KG1 (cell line): ENCODE data around the gene PSAPL1.

Source experiments
- DNase-seq: peaks from one replicate; lab custom pipeline; 2025; lab: John Stamatoyannopoulos, UW

PSAPL1 gene, protein sequence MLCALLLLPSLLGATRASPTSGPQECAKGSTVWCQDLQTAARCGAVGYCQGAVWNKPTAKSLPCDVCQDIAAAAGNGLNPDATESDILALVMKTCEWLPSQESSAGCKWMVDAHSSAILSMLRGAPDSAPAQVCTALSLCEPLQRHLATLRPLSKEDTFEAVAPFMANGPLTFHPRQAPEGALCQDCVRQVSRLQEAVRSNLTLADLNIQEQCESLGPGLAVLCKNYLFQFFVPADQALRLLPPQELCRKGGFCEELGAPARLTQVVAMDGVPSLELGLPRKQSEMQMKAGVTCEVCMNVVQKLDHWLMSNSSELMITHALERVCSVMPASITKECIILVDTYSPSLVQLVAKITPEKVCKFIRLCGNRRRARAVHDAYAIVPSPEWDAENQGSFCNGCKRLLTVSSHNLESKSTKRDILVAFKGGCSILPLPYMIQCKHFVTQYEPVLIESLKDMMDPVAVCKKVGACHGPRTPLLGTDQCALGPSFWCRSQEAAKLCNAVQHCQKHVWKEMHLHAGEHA

DNA sequence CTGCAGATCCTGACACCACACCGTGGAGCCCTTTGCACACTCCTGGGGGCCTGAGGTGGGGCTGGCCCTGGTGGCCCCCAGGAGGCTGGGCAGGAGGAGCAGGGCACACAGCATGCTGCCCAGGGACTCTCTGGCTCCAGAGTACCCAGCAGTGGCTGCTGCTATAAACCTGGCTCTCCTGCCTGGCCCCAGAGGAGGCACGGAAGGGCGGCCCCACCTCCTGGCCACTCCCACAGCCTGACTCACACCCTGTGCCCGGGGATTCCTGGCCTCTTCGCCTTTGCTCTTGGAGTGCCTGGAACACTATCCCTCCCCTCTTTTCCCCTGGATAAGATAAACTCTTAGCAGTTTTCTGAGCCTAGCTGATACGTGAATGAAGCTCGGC lies at the start of gene PSAPL1:
PSAPL1 (minus strand) TSS at position 165 of the 385 bp plus-strand sequence; CDS start at position 114, 51 bp downstream.
- DNase-seq: no peak

DNA sequence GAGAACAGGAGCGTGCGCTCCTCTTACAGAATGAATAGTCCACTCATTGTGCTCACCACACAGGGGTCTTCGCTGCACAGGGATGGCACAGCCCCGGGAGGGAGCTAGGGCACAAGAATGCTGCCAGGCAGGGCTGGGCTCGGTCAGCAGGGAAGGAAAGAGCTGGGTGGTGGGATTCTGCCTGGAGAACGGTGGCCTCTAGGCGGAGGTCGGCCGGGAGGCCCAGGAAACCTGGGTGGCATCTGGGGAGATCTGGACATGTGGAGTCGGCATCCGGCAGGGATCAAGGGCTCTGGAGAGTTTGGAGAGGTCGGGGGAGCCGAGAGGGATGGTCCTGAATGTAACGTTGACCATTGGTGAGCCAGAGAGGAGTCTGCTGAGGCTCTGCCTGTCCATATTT lies 46.5 kb upstream of the PSAPL1 start:
- DNase-seq: no peak

DNA sequence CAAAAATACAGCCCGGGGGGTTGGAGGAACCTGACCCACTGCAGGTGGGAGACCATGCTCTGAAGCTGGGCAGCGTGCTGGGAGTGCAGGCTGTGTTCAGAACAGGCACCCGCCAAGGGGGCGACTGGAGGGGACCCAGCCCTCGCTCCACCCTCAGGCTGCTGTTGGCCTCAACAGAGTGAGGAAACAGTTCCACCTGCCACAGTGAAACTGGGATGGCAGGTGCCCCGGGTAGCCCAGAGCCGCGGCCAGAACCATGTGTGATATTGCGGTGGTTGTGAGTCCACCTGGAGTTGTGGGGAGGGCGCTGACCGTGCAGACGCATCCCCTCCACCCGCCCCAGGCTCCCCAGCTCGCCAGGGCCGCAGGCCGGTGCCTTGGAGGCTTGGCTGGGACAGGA lies 45.7 kb upstream of the PSAPL1 start:
- DNase-seq: no peak

- DNase-seq: no peak
Observed at GRCh38 chr4:7478665-7479064, 43.9 kb upstream of the PSAPL1 start.

DNA sequence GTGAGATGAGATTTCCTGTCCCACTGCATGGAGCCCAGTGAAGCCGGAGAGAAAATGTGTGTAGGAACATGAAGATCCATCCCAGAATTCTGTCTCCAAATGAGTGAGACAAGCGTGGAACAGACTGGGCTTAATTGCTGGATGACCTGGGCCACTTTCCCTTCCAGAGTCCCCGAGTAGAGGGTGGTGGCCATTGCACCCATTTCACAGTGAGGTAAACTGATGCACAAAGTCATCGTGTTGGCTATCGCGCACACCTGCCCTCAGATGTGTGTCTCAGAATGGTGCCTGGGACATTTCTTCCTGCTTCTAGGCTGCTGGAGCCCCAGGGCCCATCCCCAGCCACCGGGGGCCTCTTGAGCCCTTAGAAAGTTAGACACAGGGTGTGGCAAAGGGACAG lies 43.0 kb upstream of the PSAPL1 start:
- DNase-seq: no peak

DNA sequence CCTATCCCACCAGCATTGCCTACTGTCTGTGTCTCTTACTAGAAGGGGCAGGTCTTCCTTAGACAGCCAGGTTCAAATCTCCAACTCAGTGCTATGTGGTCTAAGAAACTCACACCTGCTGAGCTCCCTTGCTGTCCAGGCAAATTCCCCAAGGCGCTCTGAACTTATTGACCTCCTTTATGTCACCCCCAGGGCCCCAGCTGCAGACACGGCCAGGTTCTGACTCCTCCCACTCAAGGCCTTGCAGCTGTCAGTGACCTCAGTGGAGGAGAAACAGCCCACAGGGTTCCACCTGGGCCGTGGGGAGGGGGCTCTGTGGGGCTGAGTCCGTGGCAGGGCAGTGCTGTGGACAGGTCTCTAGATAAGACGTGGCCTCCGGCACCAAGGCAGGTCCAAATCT lies 42.1 kb upstream of the PSAPL1 start:
- no peak for DNase-seq

DNA sequence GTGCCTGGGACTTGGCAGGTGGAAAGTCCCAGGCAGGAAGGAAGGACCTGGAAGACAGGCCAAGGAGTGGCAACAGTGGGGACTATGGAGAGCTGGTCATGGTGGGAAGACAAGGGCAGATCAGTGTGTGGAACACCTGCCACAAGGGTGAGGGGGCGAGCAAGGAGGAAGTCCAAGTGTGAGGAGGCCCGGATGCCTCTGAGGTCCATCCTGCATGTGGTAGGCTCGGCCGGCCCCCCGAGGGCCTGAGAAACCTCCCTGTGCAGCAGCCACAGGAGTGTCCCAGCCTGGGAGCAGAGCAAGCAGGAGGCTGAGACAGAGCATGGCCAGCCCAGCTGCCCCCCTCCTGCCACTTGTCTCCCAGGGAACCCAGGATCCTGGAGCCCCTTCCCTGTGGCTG lies 40.5 kb upstream of the PSAPL1 start:
- no peak for DNase-seq

DNA sequence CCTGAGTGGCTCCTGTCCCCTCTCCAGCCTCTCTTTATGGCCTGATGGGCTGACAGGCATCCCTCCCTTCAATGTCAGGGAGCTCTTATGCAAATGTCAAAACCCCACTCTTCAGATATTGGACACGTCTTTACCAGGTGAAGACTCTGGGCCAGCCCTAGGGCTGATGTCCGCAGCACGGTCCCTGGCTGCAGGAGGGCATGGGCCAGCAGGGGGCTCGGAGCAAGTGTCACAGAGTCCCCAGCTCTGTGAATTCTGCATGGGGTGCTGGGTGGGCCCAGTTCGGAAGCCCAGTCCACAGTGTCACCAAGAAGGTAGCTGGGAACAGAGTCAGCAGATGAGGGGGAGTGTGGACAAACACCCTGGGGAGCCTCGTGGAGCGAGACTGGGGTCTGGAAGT lies 39.6 kb upstream of the PSAPL1 start:
- no peak for DNase-seq

DNA sequence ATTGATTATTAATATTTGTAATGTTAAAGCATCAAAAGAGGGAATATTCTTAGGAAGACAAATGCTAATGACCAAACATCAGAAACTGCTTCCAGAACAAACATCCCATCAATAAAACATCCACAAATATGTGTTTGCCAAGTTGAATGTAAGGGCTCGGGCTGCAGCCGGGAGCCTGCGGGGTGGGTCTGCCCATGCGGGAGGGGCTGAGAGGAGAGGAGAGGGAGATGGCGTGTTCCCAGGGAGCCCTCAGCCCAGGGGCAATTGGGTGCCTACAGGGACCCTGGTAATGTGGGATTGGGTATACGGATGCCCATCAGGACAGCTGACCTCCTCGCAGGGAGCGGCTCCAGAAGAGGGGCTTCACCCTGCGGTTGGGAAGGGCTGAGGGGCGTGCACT lies 38.4 kb upstream of the PSAPL1 start:
- no peak for DNase-seq

DNA sequence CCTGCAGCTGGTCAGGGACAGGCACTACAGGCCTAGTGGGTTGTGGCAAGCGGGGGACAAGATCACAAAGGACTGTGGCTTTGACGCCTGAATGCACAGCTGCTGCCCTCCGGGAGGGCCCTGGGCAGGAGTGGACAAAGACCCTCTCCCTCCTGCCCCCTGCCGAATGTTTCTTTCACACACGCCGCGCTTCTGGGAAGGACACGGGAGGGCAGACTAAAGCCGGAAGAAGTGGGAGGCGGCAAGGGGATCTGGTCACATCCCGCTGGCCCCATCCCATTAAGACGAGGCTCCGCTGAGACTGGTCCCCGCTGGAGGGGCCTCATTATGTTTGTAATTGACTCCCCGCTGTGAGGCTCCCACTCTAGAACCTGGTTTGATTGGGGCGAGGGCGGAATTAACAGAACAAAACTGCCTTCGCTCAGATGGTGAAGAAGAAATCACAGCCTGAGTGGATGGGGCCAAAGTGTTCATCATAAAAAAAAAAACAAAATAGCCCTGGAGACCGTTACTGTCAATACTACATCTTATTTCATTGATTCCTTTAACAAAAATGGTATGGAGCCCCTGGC lies 37.8 kb upstream of the PSAPL1 start:
- DNase-seq: no peak

- no peak for DNase-seq
Observed at GRCh38 chr4:7470522-7471128, 35.9 kb upstream of the PSAPL1 start.

DNA sequence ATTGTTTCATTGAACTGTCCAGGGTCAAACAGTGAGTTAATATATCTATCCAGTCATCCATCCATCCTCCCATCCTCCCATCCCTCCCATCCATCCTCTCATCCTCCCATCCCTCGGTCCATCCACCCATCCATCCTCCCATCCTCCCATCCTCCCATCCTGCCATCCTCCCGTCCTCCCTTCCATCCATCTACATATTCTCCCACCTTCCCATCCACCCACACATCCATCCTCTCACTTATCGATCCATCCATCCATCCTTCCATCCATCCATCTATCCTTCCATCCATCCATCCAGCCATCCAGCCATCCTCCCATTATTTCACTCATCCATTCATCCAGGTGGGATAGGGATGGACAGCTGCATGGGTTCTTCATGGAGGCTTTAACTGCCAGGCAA lies 35.4 kb upstream of the PSAPL1 start:
- no peak for DNase-seq

DNA sequence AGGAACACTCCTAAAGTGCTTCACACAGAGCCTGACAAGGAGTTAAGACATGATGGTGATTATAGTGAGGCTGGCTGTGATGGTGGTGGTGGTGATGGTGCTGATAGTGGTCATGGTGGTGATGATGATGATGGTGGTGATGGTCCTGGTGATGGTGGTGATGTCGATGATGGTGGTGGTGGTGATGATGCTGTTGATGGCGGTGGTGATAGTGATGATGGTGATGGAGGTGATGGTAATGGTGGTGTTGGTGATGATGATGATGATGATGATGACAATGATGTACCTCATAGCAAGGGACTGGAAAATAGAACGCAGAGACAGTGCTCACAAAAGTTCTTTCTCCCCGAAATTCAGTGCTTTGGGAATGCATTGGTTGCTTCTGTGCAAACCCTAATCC lies 34.3 kb upstream of the PSAPL1 start:
- DNase-seq: no peak

- DNase-seq: no peak
Observed at GRCh38 chr4:7467471-7467870, 32.7 kb upstream of the PSAPL1 start.

GRCh38 chr4:7466904-7467303 lies 32.2 kb upstream of the PSAPL1 start:
- no peak for DNase-seq

DNA sequence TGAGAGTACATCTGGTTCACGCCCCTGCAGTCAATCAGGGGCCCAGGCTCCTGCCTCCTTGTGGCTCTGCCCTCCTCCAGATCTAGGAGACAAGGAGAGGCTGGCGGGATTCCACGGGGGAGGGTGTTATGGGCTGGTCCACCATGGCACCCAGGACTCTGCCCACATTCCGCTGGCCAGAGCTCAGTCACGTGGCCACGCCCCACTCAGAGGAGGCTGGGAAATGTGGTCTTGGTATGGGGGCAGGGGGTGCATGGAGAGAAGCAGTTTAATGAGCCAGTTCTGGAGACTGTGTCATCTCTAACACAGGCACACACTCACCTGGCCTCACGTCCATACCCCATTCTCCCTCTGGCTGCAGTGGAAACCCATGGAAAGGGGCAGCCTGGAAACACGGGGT lies 31.5 kb upstream of the PSAPL1 start:
- no peak for DNase-seq

GRCh38 chr4:7465017-7465416 lies 30.3 kb upstream of the PSAPL1 start:
- no peak for DNase-seq

DNA sequence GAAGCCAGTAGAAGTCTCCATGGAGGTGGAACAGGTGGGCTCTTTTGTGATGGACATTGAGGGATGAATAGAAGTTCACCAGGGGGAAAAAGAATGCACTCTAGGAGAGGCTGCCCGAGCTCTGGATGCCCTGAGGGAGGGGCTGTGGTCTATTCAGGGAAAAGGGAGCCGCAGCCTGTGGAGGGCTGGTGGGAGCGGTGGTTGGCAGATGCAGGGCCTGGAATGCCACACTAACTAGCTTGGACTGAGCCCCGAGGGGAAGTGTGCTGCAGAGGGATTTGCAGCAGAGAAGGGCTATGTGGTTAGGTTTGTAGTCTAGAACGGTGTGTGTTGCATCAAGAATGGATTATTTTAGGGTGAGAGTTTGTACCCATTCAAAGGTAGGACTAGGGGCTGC lies 29.5 kb upstream of the PSAPL1 start:
- no peak for DNase-seq

GRCh38 chr4:7463566-7464258 lies 29.0 kb upstream of the PSAPL1 start:
- DNase-seq: no peak

- DNase-seq: no peak
Observed at GRCh38 chr4:7462509-7462971, 27.8 kb upstream of the PSAPL1 start.

GRCh38 chr4:7461230-7461629 lies 26.5 kb upstream of the PSAPL1 start:
- DNase-seq: no peak

GRCh38 chr4:7460566-7460965 lies 25.8 kb upstream of the PSAPL1 start:
- no peak for DNase-seq

DNA sequence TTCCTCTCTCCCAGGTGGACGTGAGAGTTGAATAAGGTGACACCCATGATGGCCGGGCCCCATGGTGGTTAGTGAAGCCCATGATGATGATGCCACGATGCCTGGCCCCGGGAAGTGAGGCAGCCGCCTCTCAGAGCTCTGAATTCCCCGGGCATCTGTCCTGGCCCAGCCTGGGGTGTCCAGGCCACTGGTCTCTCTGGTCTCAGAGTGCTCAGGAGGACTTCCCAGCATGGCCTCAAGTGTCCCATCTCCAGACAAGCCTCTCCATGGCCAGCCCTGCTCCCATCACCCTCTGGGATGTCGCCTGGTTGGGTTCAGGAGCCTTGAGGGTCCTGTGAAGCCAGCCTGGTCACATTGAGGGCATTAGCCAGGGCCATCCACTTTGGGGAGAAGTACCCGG lies 24.7 kb upstream of the PSAPL1 start:
- DNase-seq: no peak
